ENCODE results near the gene CCDC152. TPM values are rescaled to one million over a fixed set of nuclear protein-coding genes. Genes with fewer than 3 reads are reported as not detected.
"Not testable (repeated sequence)": the region's sequence is repeated elsewhere in the genome, so short reads cannot be mapped to it uniquely, and the experiment has no call there.

CCDC152 gene
- total RNA-seq: 6.3 TPM in 2 replicates

DNA sequence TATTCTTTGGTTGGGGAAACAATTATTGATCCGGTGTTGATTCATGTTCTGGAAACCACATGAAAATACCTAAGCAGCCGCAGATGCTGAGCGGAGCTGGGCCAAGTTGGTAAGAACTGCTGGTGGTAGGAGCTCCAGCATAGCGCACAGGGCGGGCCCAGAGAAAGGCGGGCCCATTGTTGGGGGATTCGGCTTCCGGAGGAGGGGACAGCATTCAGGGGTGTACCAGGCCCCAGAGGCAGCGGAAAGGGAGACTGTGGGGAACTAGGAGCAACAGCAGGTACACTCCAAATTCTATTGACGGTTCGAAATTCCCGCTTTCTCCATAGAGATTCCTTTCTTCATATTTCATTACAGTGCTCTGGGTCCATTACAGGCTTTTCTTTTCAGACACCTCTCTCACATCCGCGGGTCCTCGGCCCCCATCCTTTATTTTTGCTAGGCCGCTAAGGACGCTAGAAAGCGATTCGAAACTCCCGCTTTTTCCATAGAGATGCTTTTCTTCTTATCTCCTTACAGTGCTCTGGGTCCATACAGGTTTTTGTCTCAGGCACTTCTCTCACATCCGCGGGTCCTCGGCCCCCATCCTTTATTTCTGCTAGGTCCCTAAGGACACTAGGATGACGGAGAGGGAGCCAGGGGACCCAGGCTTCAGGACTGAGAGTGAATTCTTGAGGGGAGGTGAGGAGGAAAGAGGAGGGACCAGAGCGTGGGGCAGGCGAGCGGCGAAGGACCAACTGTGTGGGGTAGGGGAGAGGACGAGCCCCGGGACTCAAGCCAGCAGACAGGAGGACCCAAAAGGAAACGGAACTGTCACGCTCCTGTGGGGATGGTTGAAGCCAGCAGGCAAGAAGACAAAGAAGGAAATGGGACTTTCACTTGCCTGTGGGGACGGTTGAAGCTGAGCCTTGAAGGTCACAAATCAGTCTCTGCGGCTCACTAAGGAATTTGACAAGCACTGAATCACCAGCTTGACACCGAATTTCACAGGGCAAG, at the start of gene CCDC152:
TSS of gene CCDC152 (plus strand) at position 213 of the 996 bp plus-strand sequence. CDS start 2,304 bp downstream, outside the sequence.
- intact Hi-C loops (cut with micrococcal nuclease): loop anchor here (5.0 kb wide), 2 partner anchors 40 to 755 kb away; no protein-coding TSS in a partner anchor

- intact Hi-C loops (cut with micrococcal nuclease): loop anchor here (5.0 kb wide), 1 partner anchor 42 kb away; the partner anchor contains the start of gene CCDC152
These were observed 40.8 kb upstream of the CCDC152 start for GRCh38 chr5:42715785-42716184.

- intact Hi-C loops (cut with micrococcal nuclease): loop anchor here (5.0 kb wide), 1 partner anchor 39 kb away; the partner anchor contains the start of gene CCDC152
These were observed 38.0 kb upstream of the CCDC152 start for GRCh38 chr5:42718591-42718990.

GRCh38 chr5:42719034-42719433, 37.6 kb upstream of the CCDC152 start:
- intact Hi-C loops (cut with micrococcal nuclease): loop anchor here (5.0 kb wide), 1 partner anchor 38 kb away; the partner anchor contains the start of gene CCDC152

- intact Hi-C loops (cut with micrococcal nuclease): no loop called here
These were observed 36.4 kb upstream of the CCDC152 start for GRCh38 chr5:42720251-42720650.

DNA sequence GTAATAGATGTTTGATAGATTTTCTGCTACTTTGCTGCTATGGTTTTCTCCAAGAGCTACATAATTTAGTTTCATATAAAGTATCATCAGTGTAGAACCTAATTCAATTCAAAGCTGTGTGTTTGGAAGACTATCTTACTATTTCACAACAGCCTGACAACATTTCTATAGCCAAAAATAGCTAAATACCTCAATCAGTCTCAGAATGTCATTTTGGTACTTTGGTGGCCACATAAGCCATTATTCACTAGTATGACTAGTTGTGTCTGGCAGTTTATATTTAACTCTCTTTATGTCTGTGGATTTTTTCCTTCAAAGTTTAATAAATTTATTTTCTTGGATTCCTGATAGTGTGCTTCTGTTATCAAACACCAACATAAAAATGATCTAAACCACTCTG, 35.1 kb upstream of the CCDC152 start:
- intact Hi-C loops (cut with micrococcal nuclease): no loop called here

DNA sequence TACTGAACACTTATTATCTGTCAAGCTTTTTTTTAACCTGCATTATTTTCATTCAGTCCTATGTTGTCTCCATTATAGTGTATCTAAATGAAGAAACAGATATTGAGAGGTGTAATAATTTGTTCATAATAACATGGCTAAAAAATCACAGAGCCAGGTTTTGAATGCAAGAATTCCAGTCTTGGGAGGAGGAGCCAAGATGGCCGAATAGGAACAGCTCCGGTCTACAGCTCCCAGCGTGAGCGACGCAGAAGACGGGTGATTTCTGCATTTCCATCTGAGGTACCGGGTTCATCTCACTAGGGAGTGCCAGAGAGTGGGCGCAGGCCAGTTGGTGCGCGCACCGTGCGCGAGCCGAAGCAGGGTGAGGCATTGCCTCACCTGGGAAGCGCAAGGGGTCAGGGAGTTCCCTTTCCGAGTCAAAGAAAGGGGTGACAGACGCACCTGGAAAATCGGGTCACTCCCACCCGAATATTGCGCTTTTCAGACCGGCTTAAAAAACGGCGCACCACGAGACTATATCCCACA, 22.0 kb upstream of the CCDC152 start:
- intact Hi-C loops (cut with micrococcal nuclease): not testable (repeated sequence)

- intact Hi-C loops (cut with micrococcal nuclease): no loop called here
These were observed 15.7 kb upstream of the CCDC152 start for GRCh38 chr5:42740920-42741319.

GRCh38 chr5:42745426-42745825, 11.2 kb upstream of the CCDC152 start:
- intact Hi-C loops (cut with micrococcal nuclease): no loop called here

DNA sequence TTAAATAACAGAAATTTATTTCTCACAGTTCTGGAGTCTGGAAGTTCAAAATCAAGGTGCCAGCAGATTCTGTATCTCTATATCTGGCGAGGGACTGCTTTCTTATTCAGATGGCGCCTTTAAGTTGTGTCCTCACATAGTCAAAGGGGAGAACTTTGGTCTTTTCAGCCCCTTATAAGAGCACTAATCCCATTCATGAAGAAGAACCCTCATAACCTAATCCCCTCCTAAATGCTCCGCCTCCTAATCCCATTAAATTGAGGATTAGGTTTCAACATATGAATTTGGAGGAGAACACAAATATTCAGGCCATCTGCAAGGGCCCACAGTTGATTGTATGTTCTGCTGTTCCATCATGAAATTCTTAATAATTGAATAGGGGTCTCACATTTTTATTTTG, 10.8 kb upstream of the CCDC152 start:
- intact Hi-C loops (cut with micrococcal nuclease): no loop called here

DNA sequence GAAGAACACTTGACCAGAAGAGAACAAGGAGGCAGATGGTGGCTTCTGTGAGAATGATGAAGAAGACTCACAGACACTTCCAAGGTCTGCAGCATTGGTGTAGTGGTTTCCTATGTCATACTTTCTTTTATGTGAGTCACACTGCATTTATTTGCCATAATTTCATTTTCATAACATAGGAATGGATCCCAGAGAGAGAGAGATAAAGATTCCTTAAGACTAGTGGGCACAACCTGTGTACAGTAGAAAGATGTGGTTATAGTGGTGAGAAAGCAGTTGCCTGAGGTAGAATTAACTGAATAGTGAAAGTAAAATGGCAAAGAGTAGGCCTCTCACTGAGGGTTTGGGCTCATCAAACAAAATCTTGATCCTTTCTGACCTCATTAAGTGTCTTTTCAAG, 7.6 kb upstream of the CCDC152 start:
- intact Hi-C loops (cut with micrococcal nuclease): no loop called here

GRCh38 chr5:42750507-42750906, 6.1 kb upstream of the CCDC152 start:
- intact Hi-C loops (cut with micrococcal nuclease): no loop called here

DNA sequence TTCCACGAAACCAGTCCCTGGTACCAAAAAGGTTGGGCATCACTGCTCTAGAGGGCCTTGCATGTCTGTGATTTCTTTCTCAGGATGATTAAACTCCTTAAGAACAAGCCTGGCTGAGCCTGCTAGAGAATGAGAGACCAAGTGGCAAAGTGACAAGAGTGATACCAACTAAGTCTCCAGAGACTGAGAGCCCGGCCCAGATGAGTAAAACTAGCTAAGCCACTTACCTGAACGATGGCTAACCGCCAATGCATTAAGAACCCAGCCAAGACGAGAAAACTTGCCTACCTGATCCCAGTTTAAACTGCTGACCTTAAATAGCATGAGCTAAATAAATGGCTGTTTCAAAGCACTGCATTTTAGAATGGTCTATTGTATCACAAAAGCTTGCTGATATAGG, 5.6 kb upstream of the CCDC152 start:
- intact Hi-C loops (cut with micrococcal nuclease): no loop called here

DNA sequence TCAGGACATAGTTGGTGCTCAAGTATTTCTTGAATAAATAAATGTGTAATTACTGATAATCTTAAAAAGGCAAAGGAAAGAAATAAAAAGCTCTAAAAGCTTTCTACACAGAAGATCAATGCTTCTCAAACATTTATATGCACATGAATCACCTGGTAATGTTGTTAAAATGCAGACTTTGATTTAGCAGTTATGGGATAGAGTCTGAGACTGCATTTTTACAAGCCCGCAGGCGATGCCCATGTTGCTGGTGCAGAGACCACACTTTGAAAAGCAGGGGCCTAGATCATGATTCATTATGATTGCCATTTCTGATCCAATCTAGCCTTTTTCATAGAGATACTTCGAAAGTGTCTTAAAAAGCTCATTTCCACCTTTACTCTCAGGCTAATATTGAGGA, 3.5 kb upstream of the CCDC152 start:
- intact Hi-C loops (cut with micrococcal nuclease): no loop called here

- intact Hi-C loops (cut with micrococcal nuclease): loop anchor here (5.0 kb wide), 2 partner anchors 42 to 753 kb away; no protein-coding TSS in a partner anchor
These were observed 2.8 kb downstream of the CCDC152 start for GRCh38 chr5:42759456-42759855.

DNA sequence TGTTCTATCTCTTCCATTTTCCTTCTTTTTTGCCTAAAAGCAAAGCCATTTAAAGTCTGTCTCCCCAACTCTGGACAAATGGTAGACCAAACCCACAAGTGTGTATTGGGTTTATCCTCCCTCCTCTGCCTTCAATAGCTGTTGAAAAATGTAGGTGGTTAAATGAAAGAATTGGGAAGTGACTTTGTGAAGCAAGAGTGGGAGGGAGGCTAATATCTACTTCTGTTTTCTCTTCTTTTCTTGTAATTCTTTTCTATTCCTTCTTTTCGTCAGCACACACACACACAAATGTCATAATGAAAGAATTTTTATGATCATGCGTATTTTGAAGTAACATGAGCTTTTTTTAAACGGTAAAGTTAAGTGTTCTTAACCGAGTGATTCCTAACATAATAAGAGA, 3.8 kb downstream of the CCDC152 start:
- intact Hi-C loops (cut with micrococcal nuclease): loop anchor here (10.0 kb wide), 2 partner anchors 106 to 756 kb away; no protein-coding TSS in a partner anchor

DNA sequence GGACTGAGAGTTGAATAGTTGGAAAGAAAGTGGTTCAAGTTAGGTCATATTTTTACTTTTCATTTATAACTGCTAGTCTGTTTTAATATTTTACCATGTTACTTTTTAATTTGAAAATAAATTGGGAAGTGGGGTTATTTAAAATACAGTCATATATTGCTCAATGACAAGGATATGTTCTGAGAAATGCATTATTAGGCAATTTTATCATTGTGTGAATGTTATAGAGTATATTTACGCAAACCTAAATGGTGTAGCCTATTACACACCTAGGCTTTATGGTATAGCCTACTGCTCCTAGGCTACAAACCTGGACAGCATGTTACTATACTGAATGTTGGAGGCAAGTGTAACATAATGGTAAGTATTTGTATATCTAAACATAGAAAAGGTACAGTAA, 5.2 kb downstream of the CCDC152 start:
- intact Hi-C loops (cut with micrococcal nuclease): loop anchor here (10.0 kb wide), 2 partner anchors 107 to 757 kb away; no protein-coding TSS in a partner anchor

- intact Hi-C loops (cut with micrococcal nuclease): loop anchor here (1.0 to 10.0 kb wide), 6 partner anchors 113 to 910 kb away; partner anchors contain the start of gene GHR
These were observed 11.0 kb downstream of the CCDC152 start for GRCh38 chr5:42767491-42768105.

- intact Hi-C loops (cut with micrococcal nuclease): loop anchor here (5.0 to 10.0 kb wide), 4 partner anchors 113 to 911 kb away; partner anchors contain the start of gene GHR
These were observed 11.5 kb downstream of the CCDC152 start for GRCh38 chr5:42768106-42768504.

- intact Hi-C loops (cut with micrococcal nuclease): loop anchor here (10.0 kb wide), 1 partner anchor 115 kb away; no protein-coding TSS in a partner anchor
These were observed 13.4 kb downstream of the CCDC152 start for GRCh38 chr5:42770003-42770402.
